ENCODE results near the gene GINS1.

Gene GINS1

DNA sequence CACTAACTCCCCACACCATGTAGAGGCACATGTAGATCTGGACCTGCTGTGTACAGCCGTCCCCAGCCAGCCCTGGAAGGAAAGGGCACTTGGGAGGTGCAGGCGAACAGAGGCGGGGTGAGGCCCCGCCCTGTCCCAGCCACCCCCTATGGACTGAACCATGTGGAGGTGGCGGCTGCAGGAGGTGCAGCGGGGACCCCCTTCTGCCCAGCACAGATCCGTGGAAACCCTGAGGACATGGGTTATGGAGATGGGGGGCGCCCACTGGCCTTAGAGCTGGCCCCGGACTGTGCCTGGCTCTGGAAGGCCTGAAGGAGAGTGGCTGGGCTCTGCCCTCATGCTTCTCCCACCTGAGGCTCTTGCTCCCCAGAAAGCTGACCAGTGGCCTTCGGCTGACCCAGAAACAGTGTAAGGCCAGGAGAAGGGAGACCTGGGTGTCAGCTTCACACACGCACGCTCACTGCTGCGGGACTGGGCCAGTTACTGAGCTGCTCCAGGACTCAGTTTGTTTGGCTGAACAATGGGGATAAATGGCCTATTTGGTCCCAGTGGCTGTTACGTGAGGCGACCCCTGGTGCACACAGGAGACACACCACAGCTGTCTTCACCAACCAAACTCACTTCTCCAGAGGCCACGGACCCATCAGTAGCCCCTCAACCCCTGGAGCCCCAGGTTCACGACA is 87.2 kb downstream of the GINS1 start:
- DNase-seq, result no peak

- no peak for DNase-seq
These were observed 87.8 kb downstream of the GINS1 start for GRCh38 chr20:25495189-25495824.

DNA sequence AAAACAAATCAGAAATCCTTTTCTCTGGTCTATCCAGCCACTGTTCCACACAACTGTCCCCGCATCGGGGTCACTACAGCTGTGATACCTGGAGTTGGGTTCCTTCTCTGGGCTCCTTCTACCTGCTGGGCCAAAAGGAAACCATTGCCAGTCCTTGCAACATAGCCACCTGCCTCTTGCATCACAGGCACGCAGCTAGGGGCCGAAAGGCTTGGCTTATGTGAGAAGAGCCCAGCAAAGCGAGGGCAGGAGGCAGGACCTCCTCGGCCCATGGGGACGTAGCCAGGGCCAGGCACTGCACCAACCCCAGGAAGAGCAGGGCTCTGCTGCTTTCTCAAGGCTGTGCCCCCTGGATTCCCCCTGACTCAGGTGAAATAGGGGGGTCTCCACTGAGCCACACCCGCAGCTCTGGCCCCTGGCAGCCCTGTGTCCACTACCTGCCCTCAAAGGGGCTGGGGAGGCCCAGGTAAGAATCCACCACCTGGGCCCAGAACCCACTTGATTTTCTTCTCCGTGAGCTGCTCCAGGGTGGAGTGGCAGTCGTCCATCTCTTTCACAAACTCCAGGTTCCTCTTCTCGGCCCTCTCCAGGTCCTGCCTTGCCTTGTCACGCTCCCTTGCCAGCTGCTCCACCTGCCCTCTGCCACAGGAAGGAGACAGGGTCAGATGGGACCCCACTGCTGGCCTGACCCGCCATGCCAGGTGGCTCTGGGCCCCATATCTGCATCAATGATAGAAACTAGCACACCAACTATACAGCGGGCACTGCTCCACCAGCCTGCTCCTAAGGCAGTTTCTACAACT is 88.9 kb downstream of the GINS1 start:
- DNase-seq, result no peak

- DNase-seq, result no peak
These were observed 89.5 kb downstream of the GINS1 start for GRCh38 chr20:25496968-25497401.

DNA sequence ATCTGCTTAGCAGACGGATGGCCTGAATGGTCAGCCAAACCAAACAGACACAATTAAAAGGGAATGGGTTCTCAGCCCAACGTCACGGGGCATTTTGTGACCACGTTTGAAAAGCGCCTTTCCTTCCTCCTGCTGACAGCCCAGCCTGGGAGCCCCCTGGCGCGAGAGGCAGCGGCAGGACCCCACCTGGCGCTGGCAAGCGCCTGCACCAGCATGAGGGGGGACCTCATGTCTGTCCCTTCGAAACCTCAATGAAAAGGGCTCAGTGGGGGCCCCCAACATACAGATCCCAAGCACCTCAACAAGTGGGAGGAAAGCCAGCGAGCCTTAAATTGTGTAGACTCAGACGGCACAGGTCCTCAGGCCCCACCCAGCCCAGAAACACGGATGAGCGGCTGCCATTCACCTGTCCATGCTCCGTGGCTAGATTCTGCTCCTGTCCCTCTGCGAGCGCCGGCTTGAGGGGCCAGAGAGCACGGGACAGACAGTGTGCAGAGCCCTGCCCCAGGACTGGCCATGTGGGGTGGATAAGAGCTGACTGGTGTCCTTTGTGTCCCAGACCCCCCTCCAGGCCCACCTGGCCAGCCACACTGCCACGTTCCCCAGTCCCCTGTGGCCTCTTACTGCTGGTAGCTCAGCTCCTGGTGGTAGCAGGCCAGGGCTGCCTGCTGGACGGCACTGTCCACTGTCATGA is 90.3 kb downstream of the GINS1 start:
- DNase-seq, result no peak

All from activated gamma-delta T cell (primary cell).